ENCODE data around the gene SIDT1.

SIDT1 gene

DNA sequence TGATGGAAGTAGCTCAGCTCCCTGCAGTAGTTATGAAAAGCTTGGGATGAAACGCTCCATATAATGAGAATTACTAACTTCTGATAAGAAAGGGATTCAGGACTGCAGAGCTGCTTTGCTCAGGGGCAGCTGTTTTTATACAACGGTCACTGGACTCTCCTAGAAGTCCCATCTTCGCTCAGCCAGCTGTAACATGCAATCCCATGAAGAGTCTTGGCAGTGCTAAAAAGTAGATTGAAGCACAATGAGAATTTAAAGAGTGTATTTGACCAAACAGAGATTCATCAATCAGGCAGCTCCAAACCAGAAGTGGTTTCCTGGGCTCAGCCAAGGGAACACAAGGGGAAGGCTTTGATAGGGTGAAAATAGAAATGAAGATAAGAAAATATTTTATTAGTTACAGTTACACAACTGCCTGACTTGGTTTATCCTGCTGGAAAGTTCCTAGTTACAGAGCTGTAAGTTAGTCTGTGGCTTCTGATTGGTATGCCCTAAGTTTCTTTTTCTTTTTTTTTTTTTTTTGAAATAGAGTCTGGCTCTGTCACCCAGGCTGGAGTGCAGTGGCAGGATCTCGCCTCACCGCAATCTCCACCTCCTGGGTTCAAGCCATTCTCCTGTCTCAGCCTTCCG, 24.1 kb downstream of the SIDT1 start:
- TF ChIP-seq, protein P1, sequence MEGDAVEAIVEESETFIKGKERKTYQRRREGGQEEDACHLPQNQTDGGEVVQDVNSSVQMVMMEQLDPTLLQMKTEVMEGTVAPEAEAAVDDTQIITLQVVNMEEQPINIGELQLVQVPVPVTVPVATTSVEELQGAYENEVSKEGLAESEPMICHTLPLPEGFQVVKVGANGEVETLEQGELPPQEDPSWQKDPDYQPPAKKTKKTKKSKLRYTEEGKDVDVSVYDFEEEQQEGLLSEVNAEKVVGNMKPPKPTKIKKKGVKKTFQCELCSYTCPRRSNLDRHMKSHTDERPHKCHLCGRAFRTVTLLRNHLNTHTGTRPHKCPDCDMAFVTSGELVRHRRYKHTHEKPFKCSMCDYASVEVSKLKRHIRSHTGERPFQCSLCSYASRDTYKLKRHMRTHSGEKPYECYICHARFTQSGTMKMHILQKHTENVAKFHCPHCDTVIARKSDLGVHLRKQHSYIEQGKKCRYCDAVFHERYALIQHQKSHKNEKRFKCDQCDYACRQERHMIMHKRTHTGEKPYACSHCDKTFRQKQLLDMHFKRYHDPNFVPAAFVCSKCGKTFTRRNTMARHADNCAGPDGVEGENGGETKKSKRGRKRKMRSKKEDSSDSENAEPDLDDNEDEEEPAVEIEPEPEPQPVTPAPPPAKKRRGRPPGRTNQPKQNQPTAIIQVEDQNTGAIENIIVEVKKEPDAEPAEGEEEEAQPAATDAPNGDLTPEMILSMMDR (conservative IDR thresholded peaks at IDR 0.05; ENCODE audit: low read length), result no peak
- no peak for TF ChIP-seq EZH2phosphoT487 (IDR thresholded peaks at IDR 0.05; ENCODE audit: borderline replicate concordance)
- no peaks in the 10 kb centered on the region for H3K36me3 ChIP-seq (ENCODE audit: insufficient read depth, low read length)
- H4K20me1 ChIP-seq (ENCODE audit: insufficient read depth, low read length, poor library complexity, severe bottlenecking), result no peaks in the 10 kb centered on the region
- no peaks in the 10 kb centered on the region for H3K9me3 ChIP-seq (ENCODE audit: insufficient read depth, low read depth, low read length)
- H3K4me2 ChIP-seq (ENCODE audit: low read depth, low read length, poor library complexity, severe bottlenecking), result no peak overlapping the region
- no peak overlapping the region for H2AFZ ChIP-seq (ENCODE audit: low read length)
- no peak overlapping the region for H3K9ac ChIP-seq (ENCODE audit: low read depth, low read length, poor library complexity, severe bottlenecking)
- no peaks in the 10 kb centered on the region for H3K9me2 ChIP-seq (replicated peaks; ENCODE audit: low read depth, low read length)
- H3K79me2 ChIP-seq (ENCODE audit: insufficient read depth, low read length), result no peaks in the 10 kb centered on the region
- no peak overlapping the region for H3K4me3 ChIP-seq (ENCODE audit: low read length, poor library complexity, severe bottlenecking)
- H3K4me1 ChIP-seq (ENCODE audit: insufficient read depth, low read length, poor library complexity, severe bottlenecking), result peaks cover 3% of the 10 kb centered on the region
- no peaks in the 10 kb centered on the region for H3F3A ChIP-seq (ENCODE audit: low read depth)
- no peaks in the 10 kb centered on the region for H3K27me3 ChIP-seq (ENCODE audit: insufficient read depth, low read length, poor library complexity, severe bottlenecking)

DNA sequence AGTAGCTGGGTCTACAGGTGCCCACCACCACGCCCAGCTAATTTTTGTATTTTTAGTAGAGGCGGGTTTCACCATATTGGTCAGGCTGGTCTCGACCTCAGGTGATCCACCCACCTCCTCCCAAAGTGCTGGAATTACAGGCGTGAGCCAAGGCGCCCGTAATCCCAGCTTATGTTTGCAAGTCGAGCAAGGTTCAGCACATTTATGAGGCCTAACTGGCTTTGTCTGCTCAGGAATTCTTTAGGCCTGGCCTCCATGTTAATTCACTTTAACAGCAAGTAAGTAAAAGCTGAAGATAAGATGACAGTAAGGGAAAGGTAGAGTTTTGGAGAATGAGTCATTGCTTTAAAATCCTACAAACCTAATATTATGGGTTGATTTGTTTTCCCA, 24.6 kb downstream of the SIDT1 start:
- Histone ChIP-seq H3K4me1 (ENCODE audit: insufficient read depth, low read length, poor library complexity, severe bottlenecking) (peaks cover 3% of the 10 kb centered on the region), H3K9me2 (replicated peaks; ENCODE audit: low read depth, low read length) (no peaks in the 10 kb centered on the region), H3F3A (ENCODE audit: low read depth) (no peaks in the 10 kb centered on the region), H3K27me3 (ENCODE audit: insufficient read depth, low read length, poor library complexity, severe bottlenecking) (no peaks in the 10 kb centered on the region), H3K4me2 (ENCODE audit: low read depth, low read length, poor library complexity, severe bottlenecking) (no peak overlapping the region), H3K9me3 (ENCODE audit: insufficient read depth, low read depth, low read length) (no peaks in the 10 kb centered on the region), H3K4me3 (ENCODE audit: low read length, poor library complexity, severe bottlenecking) (no peak overlapping the region), H3K79me2 (ENCODE audit: insufficient read depth, low read length) (no peaks in the 10 kb centered on the region), H4K20me1 (ENCODE audit: insufficient read depth, low read length, poor library complexity, severe bottlenecking) (no peaks in the 10 kb centered on the region), H3K9ac (ENCODE audit: low read depth, low read length, poor library complexity, severe bottlenecking) (no peak overlapping the region), H2AFZ (ENCODE audit: low read length) (no peak overlapping the region), H3K36me3 (ENCODE audit: insufficient read depth, low read length) (no peaks in the 10 kb centered on the region)
- no peak for TF ChIP-seq EZH2phosphoT487 (IDR thresholded peaks at IDR 0.05; ENCODE audit: borderline replicate concordance)
- TF ChIP-seq, protein P1 (conservative IDR thresholded peaks at IDR 0.05; ENCODE audit: low read length), result no peak

DNA sequence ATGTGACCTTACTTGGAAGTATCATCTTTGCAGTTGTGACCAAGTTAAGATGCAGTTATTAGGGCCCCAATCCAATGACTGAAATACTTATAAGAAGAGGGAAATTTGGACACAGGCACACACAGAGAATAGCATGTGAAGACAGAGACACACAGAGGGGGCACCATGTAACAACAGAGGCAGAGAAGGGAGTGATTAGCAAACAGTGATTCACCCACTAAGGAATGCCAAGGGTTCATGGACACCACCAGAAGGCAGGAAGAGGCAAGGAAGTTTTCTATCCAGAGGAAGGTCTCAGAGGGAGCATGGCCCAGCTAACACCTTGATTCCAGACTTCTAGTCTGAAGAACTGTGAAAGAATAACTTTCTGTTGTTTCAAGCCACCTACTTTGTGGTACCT, 25.0 kb downstream of the SIDT1 start:
- H2AFZ ChIP-seq (ENCODE audit: low read length), result no peak overlapping the region
- H3K36me3 ChIP-seq (ENCODE audit: insufficient read depth, low read length), result no peaks in the 10 kb centered on the region
- H4K20me1 ChIP-seq (ENCODE audit: insufficient read depth, low read length, poor library complexity, severe bottlenecking), result no peaks in the 10 kb centered on the region

More for the DNA sequence above, 25.0 kb downstream of the SIDT1 start:
- H3K9me2 ChIP-seq (replicated peaks; ENCODE audit: low read depth, low read length), result no peaks in the 10 kb centered on the region
- no peaks in the 10 kb centered on the region for H3F3A ChIP-seq (ENCODE audit: low read depth)
- no peak overlapping the region for H3K4me2 ChIP-seq (ENCODE audit: low read depth, low read length, poor library complexity, severe bottlenecking)
- H3K79me2 ChIP-seq (ENCODE audit: insufficient read depth, low read length), result no peaks in the 10 kb centered on the region
- H3K9me3 ChIP-seq (ENCODE audit: insufficient read depth, low read depth, low read length), result no peaks in the 10 kb centered on the region
- H3K9ac ChIP-seq (ENCODE audit: low read depth, low read length, poor library complexity, severe bottlenecking), result no peak overlapping the region
- no peak overlapping the region for H3K4me3 ChIP-seq (ENCODE audit: low read length, poor library complexity, severe bottlenecking)
- TF ChIP-seq, protein P1 (conservative IDR thresholded peaks at IDR 0.05; ENCODE audit: low read length), result no peak
- no peak for TF ChIP-seq EZH2phosphoT487 (IDR thresholded peaks at IDR 0.05; ENCODE audit: borderline replicate concordance)
- H3K27me3 ChIP-seq (ENCODE audit: insufficient read depth, low read length, poor library complexity, severe bottlenecking), result no peaks in the 10 kb centered on the region
- H3K4me1 ChIP-seq (ENCODE audit: insufficient read depth, low read length, poor library complexity, severe bottlenecking), result peaks cover 3% of the 10 kb centered on the region
